ENCODE measurements around the gene EIF3D.

- TF ChIP-seq CTCF (conservative IDR thresholded peaks at IDR 0.05 in 1 of 2, IDR thresholded peaks at IDR 0.05 in 1 of 2; ENCODE audit: extremely low read depth in 1 of 2, insufficient read depth in 1 of 2, low read depth in 1 of 2, low read length in 2 of 2) = no peak
- TF ChIP-seq EZH2 (IDR thresholded peaks at IDR 0.05; ENCODE audit: borderline replicate concordance, low read length) = no peak
These were observed 33.4 kb upstream of the EIF3D start for GRCh38 chr22:36562261-36562835.
